Thoracic aorta (tissue), 2 donors: Measurements from ENCODE around the gene KIT. TPM values are rescaled to one million over a fixed set of nuclear protein-coding genes. Genes with fewer than 3 reads are reported as not detected.

ENCODE experiments used
- ATAC-seq: fragments of 150-250 bp; one replicate; pipeline ENCODE4 v1.8.0; 2017; ENCODE audit warnings: low read depth; ENCODE audit not compliant: insufficient number of reproducible peaks, low FRiP score
- DNase-seq: peaks from one replicate; pipeline ENCODE4 v3.0.0-alpha.2; 2020; ENCODE audit warnings: low spot score
- H3K27ac ChIP-seq, 2 donors: fragments of 200-600 bp; sonication (generic); 1 replicate in 1 of 2; 2 replicates in 1 of 2; pipeline ENCODE4 v1.5.1; 2016; ENCODE audit warnings: mild to moderate bottlenecking in 2 of 2, moderate library complexity in 2 of 2
- H3K27me3 ChIP-seq: fragments of 200-600 bp; sonication (generic); replicated peaks from 2 replicates; pipeline ENCODE4 v1.6.0; 2016; ENCODE audit warnings: mild to moderate bottlenecking; ENCODE audit not compliant: insufficient read depth
- H3K36me3 ChIP-seq: fragments of 200-600 bp; sonication (generic); one replicate; pipeline ENCODE4 v1.5.1; 2016
- H3K4me1 ChIP-seq, 2 donors: fragments of 200-600 bp; sonication (generic); 1 replicate in 1 of 2; 2 replicates in 1 of 2; pipeline versions ENCODE4 v1.5.1 to v1.6.0; 2016; ENCODE audit warnings: low read depth in 2 of 2, mild to moderate bottlenecking in 1 of 2; ENCODE audit not compliant: control insufficient read depth in 1 of 2
- H3K4me3 ChIP-seq: fragments of 200-600 bp; sonication (generic); 2 replicates; pipeline ENCODE4 v1.5.1; 2016; ENCODE audit warnings: mild to moderate bottlenecking
- H3K9me3 ChIP-seq: fragments of 200-600 bp; sonication (generic); 2 replicates; pipeline ENCODE4 v1.5.1; 2016
- total RNA-seq, 2 donors: library from RNA; depleted of rRNA; stranded (reverse); fragments of >200 nt; gene quantifications; one replicate each; pipeline versions ENCODE4 v1.1.0 to v1.2.3, GENCODE V29; 2016
- TF ChIP-seq, protein P1 (sequence below): fragments of 200-600 bp; sonication (generic); IDR thresholded peaks from one replicate; pipeline ENCODE4 v1.5.1; 2019; ENCODE audit warnings: antibody characterized with exemption

The KIT gene
- total RNA-seq, 2 donors from 2014 or later = 17.6 to 33.8 TPM

DNA sequence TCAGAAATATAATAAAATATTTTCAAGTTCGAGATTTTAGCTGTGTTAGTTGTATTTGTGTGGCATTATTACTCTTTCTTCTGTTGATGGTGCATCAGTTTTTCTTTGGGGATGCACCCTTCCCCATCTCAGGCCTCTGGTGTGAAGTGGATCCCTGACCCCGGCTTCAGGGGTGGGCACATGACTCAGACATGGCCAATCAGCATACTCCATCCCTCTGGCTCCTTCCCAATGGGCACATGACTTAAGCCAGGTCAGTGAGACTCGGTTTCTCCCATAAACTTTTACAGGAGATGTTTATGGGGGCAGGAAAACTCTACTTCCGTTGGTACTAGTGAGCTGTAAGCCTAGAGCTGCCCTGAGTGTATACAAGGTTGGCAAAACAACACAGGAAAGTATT lies 3.0 kb upstream of the KIT start:
- H3K36me3 ChIP-seq = no peaks in the 10 kb centered on the region
- DNase-seq = no peak
- no peaks in the 10 kb centered on the region for H3K9me3 ChIP-seq
- H3K4me3 ChIP-seq = no peak overlapping the region
- H3K27ac ChIP-seq = no peak overlapping the region
- peaks cover 7 to 8% of the 10 kb centered on the region in 2 donors for H3K4me1 ChIP-seq
- TF ChIP-seq, protein P1, sequence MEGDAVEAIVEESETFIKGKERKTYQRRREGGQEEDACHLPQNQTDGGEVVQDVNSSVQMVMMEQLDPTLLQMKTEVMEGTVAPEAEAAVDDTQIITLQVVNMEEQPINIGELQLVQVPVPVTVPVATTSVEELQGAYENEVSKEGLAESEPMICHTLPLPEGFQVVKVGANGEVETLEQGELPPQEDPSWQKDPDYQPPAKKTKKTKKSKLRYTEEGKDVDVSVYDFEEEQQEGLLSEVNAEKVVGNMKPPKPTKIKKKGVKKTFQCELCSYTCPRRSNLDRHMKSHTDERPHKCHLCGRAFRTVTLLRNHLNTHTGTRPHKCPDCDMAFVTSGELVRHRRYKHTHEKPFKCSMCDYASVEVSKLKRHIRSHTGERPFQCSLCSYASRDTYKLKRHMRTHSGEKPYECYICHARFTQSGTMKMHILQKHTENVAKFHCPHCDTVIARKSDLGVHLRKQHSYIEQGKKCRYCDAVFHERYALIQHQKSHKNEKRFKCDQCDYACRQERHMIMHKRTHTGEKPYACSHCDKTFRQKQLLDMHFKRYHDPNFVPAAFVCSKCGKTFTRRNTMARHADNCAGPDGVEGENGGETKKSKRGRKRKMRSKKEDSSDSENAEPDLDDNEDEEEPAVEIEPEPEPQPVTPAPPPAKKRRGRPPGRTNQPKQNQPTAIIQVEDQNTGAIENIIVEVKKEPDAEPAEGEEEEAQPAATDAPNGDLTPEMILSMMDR = no peak
- ATAC-seq = no peak
- no peaks in the 10 kb centered on the region for H3K27me3 ChIP-seq

DNA sequence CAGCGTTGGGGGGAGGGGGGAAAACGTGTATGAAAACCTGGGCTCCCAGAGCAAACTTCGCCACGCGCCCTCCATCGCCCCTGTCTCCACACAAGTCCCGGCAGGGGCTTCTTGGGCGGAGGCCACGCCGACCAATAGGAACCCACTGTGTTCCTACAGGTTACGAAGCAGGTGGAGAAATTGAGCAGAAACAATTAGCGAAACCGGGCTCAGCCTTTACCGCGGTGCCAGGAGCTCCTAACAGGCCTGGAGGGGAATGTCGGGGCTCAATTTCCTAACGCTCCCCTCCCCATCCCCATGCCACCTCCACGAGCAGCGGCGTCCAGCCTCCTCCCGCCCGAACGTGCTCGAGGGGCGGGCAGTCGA lies 589 bp upstream of the KIT start:
- no peak for DNase-seq
- H3K9me3 ChIP-seq = no peaks in the 10 kb centered on the region
- H3K4me3 ChIP-seq = peak overlapping the region; percentile 82
- H3K36me3 ChIP-seq = no peaks in the 10 kb centered on the region
- TF ChIP-seq, protein P1 = no peak
- no peaks in the 10 kb centered on the region for H3K27me3 ChIP-seq
- no peak overlapping the region for H3K27ac ChIP-seq
- H3K4me1 ChIP-seq = peaks cover 7 to 16% of the 10 kb centered on the region in 2 donors
- no peak for ATAC-seq

DNA sequence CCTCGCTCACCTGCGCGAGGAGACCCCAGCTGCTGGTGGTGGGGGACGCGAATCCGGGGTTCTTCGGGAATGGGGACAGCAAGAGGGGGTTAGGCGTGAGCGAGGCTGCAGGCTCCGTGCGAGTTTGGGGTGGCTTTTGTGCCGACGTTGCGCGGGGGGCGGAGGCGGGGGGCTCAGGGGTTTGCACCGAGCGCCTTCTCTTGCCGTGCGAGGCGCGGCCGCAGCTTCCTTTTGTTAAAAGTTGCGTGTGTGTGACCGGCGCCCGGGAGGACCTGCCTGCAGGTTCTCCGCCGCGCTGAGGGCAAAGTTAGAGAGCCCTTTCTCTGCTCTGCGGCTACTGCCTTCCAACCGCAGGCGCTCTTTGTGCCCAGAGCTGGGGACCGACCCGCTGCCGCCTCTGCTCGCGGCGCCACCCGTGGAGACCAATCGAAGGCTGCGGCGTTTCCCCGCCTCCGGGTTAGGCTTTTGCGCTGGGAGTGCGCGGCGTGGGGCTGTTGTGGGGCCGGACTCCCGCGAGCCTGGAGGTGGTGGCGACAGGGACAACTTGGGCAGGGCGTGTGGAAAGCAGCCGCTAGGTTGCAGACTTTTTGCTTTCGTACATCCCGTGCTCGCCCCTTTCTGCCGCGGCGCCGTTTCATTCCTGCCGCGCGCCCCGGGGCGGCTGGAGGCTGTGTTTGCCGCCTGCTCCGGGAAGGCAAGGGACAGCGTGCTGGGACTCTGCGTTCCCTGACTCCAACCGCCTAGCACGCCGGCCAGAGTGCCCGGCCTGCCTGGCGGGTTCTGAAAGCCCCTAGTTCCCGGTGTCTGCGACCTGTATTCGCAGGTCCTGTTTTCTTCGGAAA lies 716 bp downstream of the KIT start:
- DNase-seq (no peak), ATAC-seq (peak; percentile 30)
- Histone ChIP-seq H3K4me3 (peak overlapping the region; percentile 82), H3K27ac (peak overlapping the region; percentile 34 to 62), H3K4me1 (peaks cover 7 to 16% of the 10 kb centered on the region in 2 donors), H3K36me3 (no peaks in the 10 kb centered on the region), H3K27me3 (no peaks in the 10 kb centered on the region), H3K9me3 (no peaks in the 10 kb centered on the region)
- TF ChIP-seq, protein P1 = peak; percentile 64

DNA sequence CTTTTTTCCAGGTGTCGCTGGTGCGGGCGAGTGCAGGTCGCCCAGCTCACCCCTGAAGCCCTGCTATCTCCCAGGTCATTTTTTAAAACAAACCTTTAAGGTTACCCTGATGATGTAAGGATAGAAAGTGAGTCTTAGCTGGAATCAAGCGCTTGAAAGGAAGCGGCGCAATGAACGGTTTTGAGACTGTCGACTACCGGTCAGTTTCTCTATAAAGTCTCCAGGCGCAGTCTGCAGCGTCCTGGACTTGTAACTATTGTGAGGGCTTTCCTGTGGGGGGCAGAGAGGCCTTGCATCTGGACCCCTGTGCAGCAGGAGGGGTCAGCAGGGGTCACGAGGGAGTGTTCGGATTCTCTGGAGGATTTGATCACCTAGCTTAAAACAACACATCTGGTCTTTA lies 1.6 kb downstream of the KIT start:
- no peak for ATAC-seq

More for the DNA sequence above, 1.6 kb downstream of the KIT start:
- peak overlapping the region; percentile 82 for H3K4me3 ChIP-seq
- DNase-seq = no peak
- H3K36me3 ChIP-seq = no peaks in the 10 kb centered on the region
- TF ChIP-seq, protein P1 = no peak
- H3K27ac ChIP-seq = peak overlapping the region in 1 of 2 donors; percentile 34
- H3K4me1 ChIP-seq = peaks cover 7 to 16% of the 10 kb centered on the region in 2 donors
- H3K9me3 ChIP-seq = no peaks in the 10 kb centered on the region
- H3K27me3 ChIP-seq = no peaks in the 10 kb centered on the region
